Esophagus squamous epithelium (tissue), 5 donors: ENCODE data around the gene SLC24A3. TPM values are rescaled to one million over a fixed set of nuclear protein-coding genes. Genes with fewer than 3 reads are reported as not detected.

Experiments
- DNase-seq: peaks from one replicate; lab custom pipeline; 2025; lab: John Stamatoyannopoulos, UW
- H3K27ac ChIP-seq, 4 donors: fragments of 200-600 bp; sonication (generic); one replicate each; pipeline ENCODE4 v1.5.1; 2016 to 2019; ENCODE audit warnings: mild to moderate bottlenecking in 1 of 4
- H3K27me3 ChIP-seq, 4 donors: fragments of 200-600 bp; sonication (generic); 1 replicate in 3 of 4; 2 replicates in 1 of 4; pipeline versions ENCODE4 v1.5.1 to v1.6.0; 2017 to 2021; ENCODE audit warnings: antibody characterized with exemption in 1 of 4
- H3K36me3 ChIP-seq, 3 donors: fragments of 200-600 bp; sonication (generic); one replicate each; pipeline ENCODE4 v1.5.1; 2016 to 2019
- H3K4me1 ChIP-seq, 3 donors: fragments of 200-600 bp; sonication (generic); one replicate each; pipeline ENCODE4 v1.5.1; 2017 to 2019
- H3K4me3 ChIP-seq, 4 donors: fragments of 200-600 bp; sonication (generic); 1 replicate in 3 of 4; 2 replicates in 1 of 4; pipeline ENCODE4 v1.5.1; 2016 to 2019; ENCODE audit warnings: mild to moderate bottlenecking in 2 of 4, moderate library complexity in 1 of 4
- H3K9me3 ChIP-seq, 3 donors: fragments of 200-600 bp; sonication (generic); one replicate each; pipeline ENCODE4 v1.5.1; 2016 to 2019
- CTCF ChIP-seq, 6 experiments: fragments of 450-650 bp in 4 of 6; fragments of 200-600 bp in 2 of 6; sonication (generic) in 2 of 6; IDR thresholded peaks; one replicate each; pipeline ENCODE4 v1.5.1; 2016 to 2019; ENCODE audit warnings: antibody characterized with exemption in 6 of 6, mild to moderate bottlenecking in 4 of 6, moderate library complexity in 4 of 6
- POLR2A ChIP-seq, 4 donors: fragments of 450-650 bp; IDR thresholded peaks; one replicate each; pipeline ENCODE4 v1.6.1; 2017; ENCODE audit warnings: antibody characterized with exemption in 4 of 4, mild to moderate bottlenecking in 4 of 4, moderate library complexity in 3 of 4
- WGBS, 2 donors: methylation state at CpG; one replicate each; pipeline ENCODE4 v1.1.5; 2018; 5-methylcytosine and 5-hydroxymethylcytosine counted together
- intact Hi-C: fragments of 100-400 bp; cut with DNase I; formaldehyde crosslinking; loops from one replicate; pipeline ENCODE4 v1.15.0; 2022
- total RNA-seq, 4 donors: library from RNA; depleted of rRNA; stranded (reverse); fragments of >200 nt; gene quantifications; one replicate each; pipeline ENCODE4 v1.1.0, GENCODE V29; 2016
- donor health status: DM: yes; HTN: yes; CAD: no.

The SLC24A3 gene
- total RNA-seq, 4 donors from 2014 or later, result 3.0 to 8.2 (median 6.1) TPM

DNA sequence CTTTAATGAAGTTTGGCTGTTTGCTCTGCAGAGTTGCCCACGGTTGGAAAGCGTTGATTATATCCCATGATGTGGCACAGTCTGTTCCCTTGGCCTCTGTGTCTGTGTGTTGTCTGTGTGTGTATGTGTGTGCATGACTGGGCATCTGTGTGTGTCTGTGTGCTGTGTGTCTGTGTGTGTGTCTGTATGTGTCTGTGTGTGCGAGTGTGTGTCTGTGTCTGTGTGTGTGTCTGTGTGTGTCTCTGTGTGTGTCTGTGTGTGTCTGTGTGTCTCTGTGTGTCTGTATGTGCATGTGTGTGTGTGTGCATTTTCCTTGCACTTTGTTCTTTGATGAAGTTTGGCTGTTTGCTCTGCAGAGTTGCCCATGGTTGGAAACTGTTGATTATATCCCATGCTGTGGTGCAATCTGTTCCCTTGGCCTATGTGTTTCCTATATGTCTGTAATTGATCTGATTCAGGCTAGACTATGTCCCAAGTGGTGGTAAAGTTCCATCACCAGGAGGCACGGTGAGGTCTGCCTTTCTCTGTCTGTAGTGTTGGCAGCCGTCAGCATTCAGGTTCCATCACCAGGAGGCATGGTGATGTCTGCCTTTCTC, 467.6 kb downstream of the SLC24A3 start:
- 67 to 85% methylated on average over 3 to 5 of the region's 5 CpGs for WGBS, 2 donors
- TF ChIP-seq CTCF (IDR thresholded peaks at IDR 0.05) (no peak), POLR2A (IDR thresholded peaks at IDR 0.05) (no peak)

DNA sequence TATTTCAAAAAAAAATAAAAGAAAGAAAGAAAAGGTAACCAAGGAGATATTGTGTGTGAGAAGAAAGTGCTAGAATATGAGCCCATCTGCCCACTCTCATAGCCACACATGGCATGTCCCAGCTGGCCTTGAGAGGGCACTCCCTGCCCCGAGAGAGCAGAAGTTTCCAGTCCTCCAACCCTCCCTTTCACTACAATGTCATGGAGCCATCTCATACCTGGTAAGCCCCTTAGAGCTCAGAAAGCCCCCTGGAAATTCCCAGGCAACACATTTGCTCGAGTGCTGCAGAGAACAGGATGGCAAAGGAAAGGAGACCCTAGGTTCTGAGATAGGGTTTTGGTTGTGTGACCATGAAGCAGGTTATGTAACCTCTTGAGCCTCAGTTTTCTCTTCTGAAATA, 469.8 kb downstream of the SLC24A3 start:
- Histone ChIP-seq H3K36me3 (peaks cover 0 to 31% (median 0%) of the 10 kb centered on the region in 3 donors), H3K4me1 (no peaks in the 10 kb centered on the region), H3K27ac (no peak overlapping the region), H3K27me3 (no peaks in the 10 kb centered on the region), H3K4me3 (no peak overlapping the region), H3K9me3 (no peaks in the 10 kb centered on the region)
- no peak for TF ChIP-seq POLR2A (IDR thresholded peaks at IDR 0.05)
- no peak for TF ChIP-seq CTCF (IDR thresholded peaks at IDR 0.05)
- no peak for DNase-seq
- 52 to 78% methylated on average over 2 of the region's 2 CpGs for WGBS, 2 donors
- intact Hi-C loops, result no loop called here

More for the DNA sequence above, 467.6 kb downstream of the SLC24A3 start:
- Histone ChIP-seq H3K4me1 (no peaks in the 10 kb centered on the region), H3K27ac (no peak overlapping the region), H3K36me3 (peaks cover 0 to 13% (median 0%) of the 10 kb centered on the region in 3 donors), H3K27me3 (no peaks in the 10 kb centered on the region), H3K9me3 (no peaks in the 10 kb centered on the region), H3K4me3 (no peak overlapping the region)
- DNase-seq, result no peak
- intact Hi-C loops, result no loop called here

GRCh38 chr20:19683188-19683587, 470.7 kb downstream of the SLC24A3 start:
- TF ChIP-seq CTCF (IDR thresholded peaks at IDR 0.05), result no peak
- no peak for TF ChIP-seq POLR2A (IDR thresholded peaks at IDR 0.05)
- Histone ChIP-seq H3K4me1 (peaks cover 0 to 4% (median 0%) of the 10 kb centered on the region in 3 donors), H3K4me3 (no peak overlapping the region), H3K36me3 (peaks cover 0 to 34% (median 0%) of the 10 kb centered on the region in 3 donors), H3K9me3 (no peaks in the 10 kb centered on the region), H3K27me3 (no peaks in the 10 kb centered on the region), H3K27ac (no peak overlapping the region)
- 85 to 91% methylated on average over 3 of the region's 3 CpGs for WGBS, 2 donors
- intact Hi-C loops, result no loop called here
- no peak for DNase-seq

- Histone ChIP-seq H3K4me3 (no peak overlapping the region), H3K36me3 (peaks cover 0 to 34% (median 0%) of the 10 kb centered on the region in 3 donors), H3K27ac (no peak overlapping the region), H3K4me1 (peaks cover 0 to 10% (median 0%) of the 10 kb centered on the region in 3 donors), H3K27me3 (no peaks in the 10 kb centered on the region), H3K9me3 (no peaks in the 10 kb centered on the region)
- intact Hi-C loops, result no loop called here
- WGBS, 2 donors, result 80 to 86% methylated on average over 3 of the region's 3 CpGs
- TF ChIP-seq CTCF (IDR thresholded peaks at IDR 0.05) (no peak), POLR2A (IDR thresholded peaks at IDR 0.05) (no peak)
- no peak for DNase-seq
These were observed 471.4 kb downstream of the SLC24A3 start for GRCh38 chr20:19683822-19684221.

- DNase-seq, result no peak
- TF ChIP-seq CTCF (IDR thresholded peaks at IDR 0.05), result peak; percentile 32 to 76 (median 59)
- TF ChIP-seq POLR2A (IDR thresholded peaks at IDR 0.05), result no peak
- H3K36me3 ChIP-seq, result peaks cover 0 to 34% (median 0%) of the 10 kb centered on the region in 3 donors
- WGBS, 2 donors, result 53 to 58% methylated on average over 2 to 3 of the region's 13 CpGs
- H3K27me3 ChIP-seq, result no peaks in the 10 kb centered on the region
- peak overlapping the region in 1 of 4 donors; percentile 32 for H3K27ac ChIP-seq
- H3K4me3 ChIP-seq, result no peak overlapping the region
- H3K9me3 ChIP-seq, result no peaks in the 10 kb centered on the region
- H3K4me1 ChIP-seq, result peaks cover 0 to 20% (median 0%) of the 10 kb centered on the region in 3 donors
- intact Hi-C loops, result loop anchor here (5.0 kb wide), 1 partner anchor 329 kb away; the partner anchor contains the start of gene NAA20
These were observed 475.8 kb downstream of the SLC24A3 start for GRCh38 chr20:19688031-19688806.
